Hematopoietic multipotent progenitor cell treated with erythropoietin and hydrocortisone succinate and interleukin-3 and kit ligand, for 6 days (in vitro differentiated cells): ENCODE data around the gene ALDH6A1.

Experiments
- DNase-seq: peaks from one replicate; pipeline ENCODE4 v3.0.0-alpha.2; 2015

ALDH6A1 gene

GRCh38 chr14:74048281-74048680 lies 36.0 kb downstream of the ALDH6A1 start:
- peak; percentile 17 for DNase-seq

- DNase-seq = no peak
Measured at GRCh38 chr14:74045522-74045921, 38.7 kb downstream of the ALDH6A1 start.

GRCh38 chr14:74042296-74042695 lies 42.0 kb downstream of the ALDH6A1 start:
- DNase-seq = no peak

DNA sequence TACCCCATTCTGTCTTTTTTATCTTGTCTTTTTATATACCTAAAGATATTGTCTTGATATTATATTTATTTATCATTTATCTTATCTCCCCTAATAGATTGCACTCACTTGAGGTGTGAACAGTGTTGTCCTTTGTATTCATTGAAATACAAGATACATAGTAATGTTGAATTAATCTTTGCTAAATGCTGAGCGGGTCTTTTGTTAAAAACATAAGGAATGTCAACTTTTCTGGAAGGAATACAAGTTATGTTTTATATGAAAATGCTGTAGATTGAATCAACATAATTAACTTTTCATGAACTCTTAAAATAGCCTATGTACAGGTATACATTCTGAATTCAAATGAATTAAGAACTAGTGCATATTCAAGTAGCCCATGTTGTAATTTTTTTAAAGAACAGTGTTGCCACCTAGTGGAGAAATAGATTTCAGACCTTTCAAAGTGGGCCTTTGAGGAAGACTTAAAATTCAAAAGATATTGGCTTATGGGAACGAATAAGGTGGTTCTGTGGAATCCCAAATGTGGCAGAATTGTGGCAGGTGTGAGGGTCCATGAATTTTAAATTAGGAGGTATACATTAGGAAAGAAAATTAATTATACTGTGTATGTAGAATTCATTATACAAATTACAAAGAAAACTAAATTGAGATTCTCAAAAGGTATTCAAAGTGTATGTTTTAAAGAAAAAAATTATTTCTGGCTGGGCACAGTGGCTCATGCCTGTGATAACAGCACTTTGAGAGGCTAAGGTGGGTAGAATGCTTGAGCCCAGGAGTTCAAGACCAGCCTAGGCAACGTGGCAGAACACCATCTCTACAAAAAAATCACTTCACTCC lies 46.0 kb downstream of the ALDH6A1 start:
- peak; percentile 79 for DNase-seq

GRCh38 chr14:74035556-74035955 lies 48.7 kb downstream of the ALDH6A1 start:
- DNase-seq = no peak

GRCh38 chr14:74034572-74034971 lies 49.7 kb downstream of the ALDH6A1 start:
- no peak for DNase-seq

- DNase-seq = no peak
Measured at GRCh38 chr14:74029136-74029535, 55.1 kb downstream of the ALDH6A1 start.

DNA sequence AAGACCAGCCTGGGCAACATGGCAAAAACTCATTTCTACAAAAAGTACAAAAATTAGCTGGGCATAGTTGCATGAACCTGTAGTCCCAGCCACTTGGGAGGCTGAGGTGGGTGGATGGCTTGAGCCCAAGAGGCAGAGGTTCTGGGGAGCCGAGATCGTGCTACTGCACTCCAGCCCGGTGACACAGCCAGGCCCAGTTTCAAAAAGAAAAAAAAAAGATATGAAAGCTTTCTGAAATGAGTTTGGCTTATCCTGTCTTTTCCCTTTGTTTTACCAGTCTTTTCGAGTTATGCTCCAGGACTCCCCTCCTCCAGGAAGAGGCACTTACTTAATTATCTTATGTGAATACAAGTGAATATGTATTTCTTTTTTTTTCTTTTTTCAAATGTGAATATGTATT lies 61.9 kb downstream of the ALDH6A1 start:
- no peak for DNase-seq

- peak; percentile 19 for DNase-seq
Measured at GRCh38 chr14:74019408-74020137, 64.7 kb downstream of the ALDH6A1 start.

DNA sequence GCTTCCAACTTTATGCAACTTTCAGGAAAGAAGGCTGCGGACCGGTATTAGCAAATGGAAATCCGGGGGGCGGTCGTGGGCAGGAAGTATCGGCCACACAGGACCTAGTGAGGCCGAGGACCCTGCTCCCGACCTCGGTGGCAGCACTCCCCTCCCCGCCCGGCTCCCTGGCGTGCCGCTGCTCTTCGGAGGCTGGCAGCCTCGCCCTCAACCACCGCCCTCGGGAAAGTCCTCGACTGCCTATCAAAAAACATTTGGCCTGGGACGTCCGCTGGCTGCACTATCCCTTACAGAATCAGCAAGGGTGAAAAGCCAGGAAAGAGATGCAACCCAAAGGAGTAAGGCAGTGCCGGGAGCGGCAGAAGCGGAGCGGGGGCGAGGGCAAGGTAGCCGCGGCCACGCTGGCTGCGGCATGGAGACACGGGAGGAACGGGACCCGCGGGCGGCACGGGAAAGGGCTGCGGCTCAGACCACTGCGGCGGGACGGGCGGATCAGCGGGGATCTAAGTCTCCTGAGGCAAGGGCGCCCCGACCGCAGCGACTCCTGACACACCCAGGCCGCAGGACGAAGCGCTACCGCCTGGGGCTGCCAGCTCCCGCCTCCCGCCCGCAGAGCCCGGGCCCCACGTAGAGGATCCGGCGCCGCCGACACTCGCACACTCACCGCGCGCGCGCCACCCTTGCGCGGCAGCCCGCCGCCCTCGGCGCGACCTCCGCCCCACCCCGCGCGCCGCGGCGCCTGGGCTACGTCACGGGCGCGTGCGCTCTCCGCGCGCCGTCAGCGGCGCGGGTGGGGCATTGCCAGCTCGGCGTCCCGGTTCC lies 65.5 kb downstream of the ALDH6A1 start, which contains the start of the genes BBOF1 and ENTPD5:
BBOF1 (plus strand) TSS at position 764 of the 822 bp plus-strand sequence. CDS start 130 bp downstream, outside the sequence.
ENTPD5 (minus strand) TSS at position 703 of the 822 bp plus-strand sequence. CDS start 31,186 bp downstream, outside the sequence.
- DNase-seq = peak; percentile 89

DNA sequence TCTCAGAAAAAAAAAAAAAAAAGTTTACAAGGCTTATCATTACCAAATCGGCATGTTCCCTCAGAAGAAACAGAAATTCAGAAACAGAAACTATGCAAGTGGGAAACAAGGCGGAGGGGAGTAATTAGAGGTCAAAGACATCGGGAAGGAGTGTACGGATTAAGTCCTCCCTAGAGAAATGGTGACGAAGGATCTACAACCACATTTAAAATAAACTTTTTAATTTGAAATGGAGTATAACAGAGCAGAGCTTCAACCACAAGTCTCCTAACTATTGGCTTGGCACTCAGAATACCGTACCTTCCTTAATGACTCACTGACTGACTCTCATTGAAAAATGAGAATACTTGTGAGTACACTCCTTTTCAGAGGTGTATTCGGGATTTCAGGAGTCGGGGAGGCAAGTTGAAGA lies 66.1 kb downstream of the ALDH6A1 start:
- peak; percentile 61 for DNase-seq

- peak; percentile 68 for DNase-seq
Measured at GRCh38 chr14:74015963-74016362, 68.3 kb downstream of the ALDH6A1 start.

GRCh38 chr14:74015176-74015575 lies 69.1 kb downstream of the ALDH6A1 start:
- DNase-seq = peak; percentile 40

DNA sequence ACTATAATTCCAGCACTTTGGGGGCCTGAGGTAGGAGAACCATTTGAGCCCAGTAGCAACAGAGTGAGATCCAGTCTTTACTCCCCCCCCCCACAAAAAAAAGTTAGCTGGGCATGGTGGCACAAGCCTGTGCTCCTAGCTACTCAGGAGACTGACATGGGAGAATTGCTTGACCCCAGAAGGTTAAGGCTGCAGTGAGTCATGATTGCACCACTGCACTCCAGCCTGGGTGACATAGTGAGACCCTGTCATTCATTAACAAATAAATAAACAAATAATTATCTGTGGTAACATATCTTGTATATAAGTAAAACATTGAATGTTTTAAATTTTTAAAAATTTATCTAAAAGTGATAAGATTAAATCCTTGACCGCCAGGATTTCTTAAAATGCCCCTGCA lies 70.0 kb downstream of the ALDH6A1 start:
- DNase-seq = no peak

GRCh38 chr14:74008843-74009499 lies 75.3 kb downstream of the ALDH6A1 start:
- no peak for DNase-seq
